ENCODE data around the gene RBKS.

RBKS gene

GRCh38 chr2:27829791-27830190, 60.4 kb downstream of the RBKS start:
- DNase-seq: no peak

- DNase-seq: no peak
Observed at GRCh38 chr2:27828305-27828704, 61.9 kb downstream of the RBKS start.

DNA sequence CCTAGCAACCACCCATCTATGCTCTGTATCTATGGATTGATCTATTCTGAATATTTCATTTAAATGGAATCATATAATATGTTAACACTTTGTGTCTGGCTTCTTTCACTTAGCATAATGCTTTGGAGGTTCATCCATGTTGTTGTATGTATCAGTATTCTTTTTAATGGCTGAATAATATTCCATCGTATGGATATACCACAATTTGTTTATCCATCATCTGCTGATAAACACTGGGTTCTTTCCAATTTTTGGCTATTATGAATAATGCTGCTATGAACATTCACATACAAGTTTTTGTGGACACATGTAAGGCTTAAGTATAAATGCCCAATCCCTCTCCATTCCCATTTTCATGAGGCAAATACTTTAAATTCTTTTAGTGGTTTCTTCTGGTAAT, 65.8 kb downstream of the RBKS start:
- DNase-seq: no peak

- no peak for DNase-seq
Observed at GRCh38 chr2:27823569-27823968, 66.6 kb downstream of the RBKS start.

DNA sequence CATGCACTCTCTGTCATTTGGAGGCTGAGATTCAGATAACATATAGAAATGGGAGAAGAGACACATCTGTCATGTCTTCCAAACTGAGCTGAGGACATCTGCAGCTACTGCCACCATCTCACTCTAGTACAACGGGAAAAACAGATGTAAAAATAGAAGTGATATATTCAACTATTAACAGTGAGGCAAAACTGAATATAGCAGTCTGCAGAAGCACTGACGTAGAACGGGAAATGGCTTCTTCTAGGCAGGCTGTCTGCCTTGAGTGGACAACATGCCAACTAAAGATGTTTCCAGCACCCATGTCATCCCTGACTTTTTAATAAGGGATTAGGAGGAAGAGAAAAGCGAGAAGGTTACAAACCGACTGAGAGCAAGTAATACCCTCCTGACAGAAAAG, 67.1 kb downstream of the RBKS start:
- no peak for DNase-seq

- no peak for DNase-seq
Observed at GRCh38 chr2:27822049-27822448, 68.1 kb downstream of the RBKS start.

DNA sequence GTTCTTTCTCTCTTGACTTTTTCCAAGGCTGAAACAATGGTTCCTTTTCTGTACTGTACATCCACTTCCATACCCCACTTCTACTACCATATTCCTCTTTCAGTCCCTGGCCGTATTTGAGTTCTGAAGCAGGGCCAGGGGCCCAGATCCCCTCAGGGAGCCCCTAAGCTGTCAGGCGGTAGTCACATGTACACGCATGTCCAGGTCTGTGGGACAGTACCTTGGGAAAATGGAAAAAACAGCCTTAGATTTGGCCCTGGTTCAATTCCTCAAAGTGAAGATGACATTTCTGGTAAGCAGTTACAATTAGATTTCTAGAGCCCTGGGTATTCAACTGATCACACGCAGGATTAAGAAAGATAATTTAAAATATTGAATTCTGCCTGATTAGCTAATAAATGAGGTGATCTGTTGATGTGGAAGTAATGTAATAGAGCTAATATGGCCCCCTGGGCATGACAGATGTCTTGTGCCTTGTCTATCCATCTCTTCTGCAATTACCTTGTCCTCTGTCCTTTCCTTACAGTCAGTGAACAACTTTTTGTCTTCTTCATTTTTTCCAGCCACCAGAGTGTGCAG, 74.2 kb downstream of the RBKS start:
- no peak for DNase-seq

- DNase-seq: no peak
Observed at GRCh38 chr2:27814758-27815157, 75.4 kb downstream of the RBKS start.

DNA sequence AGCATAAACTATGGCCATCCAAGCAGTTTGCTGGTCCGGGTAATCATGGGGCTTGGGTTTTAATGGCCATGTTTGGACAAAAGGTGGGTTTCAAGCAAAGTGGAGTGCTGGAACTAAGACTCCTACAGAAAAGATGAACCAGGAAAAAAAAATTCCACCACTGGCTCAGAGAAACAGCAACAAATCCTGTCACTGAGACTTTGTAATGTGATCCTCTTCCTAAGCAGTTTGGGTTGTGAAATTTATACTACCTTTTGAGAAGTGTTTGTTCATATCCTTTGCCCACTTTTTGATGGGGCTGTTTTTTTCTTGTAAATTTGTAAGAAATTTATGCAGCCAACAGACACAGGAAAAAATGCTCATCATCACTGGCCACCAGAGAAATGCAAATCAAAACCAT, 78.4 kb downstream of the RBKS start:
- DNase-seq: no peak

DNA sequence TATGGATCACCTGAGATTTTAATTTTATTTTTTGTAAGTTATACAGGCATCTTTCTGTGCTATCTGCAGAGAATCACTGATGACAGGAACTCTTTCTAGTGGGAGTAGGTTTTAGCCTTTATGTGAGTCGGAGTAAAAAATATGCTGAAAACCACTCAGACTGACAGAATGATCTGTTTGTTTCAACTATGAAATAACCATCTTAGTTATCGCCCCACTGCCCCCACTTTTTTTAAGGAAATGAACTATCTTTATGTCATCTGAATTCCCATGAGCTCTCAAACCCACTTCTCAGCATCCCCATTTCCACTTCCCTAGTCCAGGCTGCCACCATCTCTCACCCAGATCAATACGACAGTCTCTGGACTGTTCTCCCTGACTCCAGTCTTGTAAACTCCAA, 79.7 kb downstream of the RBKS start:
- no peak for DNase-seq

GRCh38 chr2:27809761-27810241, 80.4 kb downstream of the RBKS start:
- DNase-seq: no peak

DNA sequence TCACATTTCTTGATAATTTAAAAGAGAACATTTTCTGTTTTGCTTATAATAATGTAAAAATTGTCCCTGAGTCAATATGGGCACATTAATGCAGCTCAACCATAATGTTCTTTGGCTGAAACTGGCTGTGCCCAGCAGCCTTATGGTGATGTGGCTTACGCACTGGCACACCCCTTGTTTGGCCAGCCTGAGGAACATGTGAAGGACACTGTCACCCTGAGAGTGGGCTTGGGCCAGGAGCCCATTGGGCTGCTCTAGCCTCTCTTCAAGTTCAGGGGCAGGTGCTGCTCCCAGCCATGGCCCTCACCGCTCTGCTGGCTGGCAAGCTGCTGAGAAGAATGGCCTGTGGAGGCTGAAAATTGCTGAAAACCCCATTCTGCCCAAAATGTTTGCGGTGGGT, 81.2 kb downstream of the RBKS start:
- DNase-seq: no peak

- DNase-seq: no peak
Observed at GRCh38 chr2:27808418-27808817, 81.8 kb downstream of the RBKS start.

GRCh38 chr2:27807476-27807875, 82.7 kb downstream of the RBKS start:
- DNase-seq: no peak

- DNase-seq: no peak
Observed at GRCh38 chr2:27806311-27807059, 83.7 kb downstream of the RBKS start.

GRCh38 chr2:27805180-27805579, 85.0 kb downstream of the RBKS start:
- DNase-seq: no peak

DNA sequence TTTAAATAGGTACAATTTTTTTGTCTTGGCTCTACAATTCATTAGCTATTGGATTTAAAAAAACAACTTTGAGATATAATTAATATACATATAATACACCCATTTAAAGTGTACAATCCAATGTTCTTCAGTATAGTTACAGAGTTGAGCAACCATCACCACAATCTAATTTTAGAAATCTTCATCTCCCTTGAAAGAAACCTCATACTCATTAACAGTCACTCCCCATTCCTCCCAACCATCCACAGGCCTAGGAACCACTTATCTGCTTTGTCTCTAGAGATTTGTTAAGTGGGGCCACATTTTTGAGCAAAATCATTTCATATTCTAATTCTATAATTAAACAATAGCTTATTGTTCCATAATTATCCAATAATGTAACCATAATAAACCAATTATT, 86.0 kb downstream of the RBKS start:
- DNase-seq: no peak

DNA sequence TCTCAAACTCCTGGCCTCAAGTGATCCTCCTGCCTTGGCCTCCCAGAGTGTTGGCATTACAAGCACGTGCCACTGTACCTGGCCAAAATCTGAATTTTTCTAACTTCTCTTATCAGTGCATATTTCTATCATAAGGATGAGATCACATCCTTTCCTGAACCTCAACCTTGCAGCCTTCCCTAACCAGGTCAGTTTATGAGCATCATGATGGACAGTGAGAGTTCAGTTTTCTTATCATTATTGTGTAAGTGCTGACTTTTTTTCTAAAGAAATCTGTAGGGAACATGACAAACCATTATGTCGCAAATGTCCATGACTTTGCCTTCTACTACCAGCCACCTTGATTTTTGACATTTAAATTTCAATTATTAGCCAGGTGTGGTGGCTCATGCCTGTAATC, 87.1 kb downstream of the RBKS start:
- DNase-seq: no peak

GRCh38 chr2:27802547-27802946, 87.6 kb downstream of the RBKS start:
- DNase-seq: no peak

GRCh38 chr2:27800856-27801255, 89.3 kb downstream of the RBKS start:
- no peak for DNase-seq

- DNase-seq: no peak
Observed at GRCh38 chr2:27799646-27800010, 90.6 kb downstream of the RBKS start.

DNA sequence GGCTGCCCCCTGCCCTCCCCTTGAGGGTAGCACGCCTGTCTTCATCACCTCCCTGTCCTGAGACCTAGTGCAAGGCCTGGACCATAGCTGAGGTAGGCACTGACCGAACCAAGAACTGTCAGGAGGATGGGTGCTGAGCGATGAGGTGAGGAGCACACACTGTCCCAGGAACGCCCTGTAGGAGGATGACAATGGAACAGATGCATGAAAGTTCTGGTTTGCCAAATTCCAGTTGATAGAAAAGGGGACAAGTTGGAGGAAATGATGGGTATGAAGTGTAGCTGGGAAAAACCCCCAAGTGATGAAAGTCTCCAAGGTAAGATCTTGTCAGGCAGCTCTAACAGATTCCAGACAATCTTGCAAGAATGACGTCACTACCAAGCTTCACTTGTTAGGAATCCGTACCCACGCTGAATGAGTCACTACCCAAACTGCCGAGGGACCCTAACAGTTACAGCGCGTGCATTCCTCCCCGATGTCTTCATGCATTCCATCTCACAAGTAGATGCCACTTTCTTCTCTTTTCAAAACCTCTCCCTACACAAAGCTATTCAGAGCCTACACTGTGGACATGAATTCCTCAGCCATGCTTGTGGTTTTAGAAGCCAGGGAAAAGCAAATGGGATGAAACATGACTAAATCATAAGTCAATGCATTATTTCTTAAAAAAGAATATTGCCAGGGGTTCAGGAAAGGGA, 91.1 kb downstream of the RBKS start:
- DNase-seq: no peak

DNA sequence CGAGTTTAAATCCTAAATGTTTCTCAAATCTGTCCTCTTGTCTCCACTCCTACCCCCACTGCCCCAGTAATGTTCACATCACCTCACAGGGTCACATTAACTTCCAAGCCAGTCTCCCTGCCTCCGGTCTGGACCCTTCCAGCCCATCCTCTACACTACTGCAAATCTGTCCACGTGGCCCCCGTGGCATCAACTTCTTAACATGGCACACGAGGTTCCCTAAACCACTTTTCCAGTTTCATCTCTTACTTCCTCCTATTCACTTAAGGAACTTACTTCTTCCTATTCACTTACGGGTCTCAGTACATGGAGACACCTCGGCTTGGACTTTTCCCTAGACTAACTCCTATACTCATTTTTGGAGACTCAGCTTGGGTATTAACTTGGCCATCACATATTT, 91.7 kb downstream of the RBKS start:
- no peak for DNase-seq

GRCh38 chr2:27797841-27798240, 92.3 kb downstream of the RBKS start:
- DNase-seq: no peak
